H1 (cell line): ENCODE results near the gene EXD3. TPM values are rescaled to one million over a fixed set of nuclear protein-coding genes. Genes with fewer than 3 reads are reported as not detected.

ENCODE experiments used
- ATF3 ChIP-seq: IDR thresholded peaks from 2 replicates; pipeline ENCODE4 v1.6.1; 2011; ENCODE audit warnings: low read depth, mild to moderate bottlenecking, low read length; ENCODE audit not compliant: insufficient read depth
- BCL11A ChIP-seq, 2 experiments: IDR thresholded peaks; one replicate each; pipeline ENCODE4 v1.6.1; 2011; ENCODE audit warnings: low read depth in 2 of 2, low read length in 2 of 2, mild to moderate bottlenecking in 2 of 2
- BRCA1 ChIP-seq: IDR thresholded peaks from 2 replicates; pipeline ENCODE4 v1.6.1; 2012; ENCODE audit warnings: low read depth, low read length, improper control_type of control experiment
- CTBP2 ChIP-seq: IDR thresholded peaks from 2 replicates; pipeline ENCODE4 v1.7.0; 2011; ENCODE audit warnings: borderline replicate concordance, mild to moderate bottlenecking, moderate library complexity, mixed read lengths, low read length; ENCODE audit not compliant: insufficient read depth, insufficient read length
- EZH2 ChIP-seq: fragments of 200-600 bp; sonication (generic); IDR thresholded peaks from 2 replicates; pipeline ENCODE4 v1.7.1; 2012; ENCODE audit warnings: low read depth, mild to moderate bottlenecking, moderate library complexity, low read length, inconsistent platforms; ENCODE audit not compliant: severe bottlenecking
- FOSL1 ChIP-seq: IDR thresholded peaks from 2 replicates; pipeline ENCODE4 v1.6.1; 2011; ENCODE audit warnings: mild to moderate bottlenecking, low read depth, low read length, moderate library complexity; ENCODE audit not compliant: insufficient read depth
- GABPA ChIP-seq: IDR thresholded peaks from 2 replicates; pipeline ENCODE4 v1.6.1; 2011; ENCODE audit warnings: mild to moderate bottlenecking, low read length, moderate library complexity, borderline replicate concordance; ENCODE audit not compliant: insufficient read depth
- MAFK ChIP-seq: IDR thresholded peaks from 2 replicates; pipeline ENCODE4 v1.6.1; 2012; ENCODE audit warnings: low read depth, mild to moderate bottlenecking, improper control_type of control experiment, low read length
- PHF8 ChIP-seq: fragments of 200-600 bp; sonication (generic); conservative IDR thresholded peaks from 2 replicates; pipeline ENCODE4 v1.7.1; 2012; ENCODE audit warnings: low read depth, mild to moderate bottlenecking, inconsistent platforms, low read length, moderate library complexity
- POLR2A ChIP-seq, 2 experiments: IDR thresholded peaks; 1 replicate in 1 of 2; 2 replicates in 1 of 2; pipeline ENCODE4 v1.6.1; 2011; ENCODE audit warnings: low read depth in 2 of 2, low read length in 2 of 2, mild to moderate bottlenecking in 2 of 2; ENCODE audit errors: control extremely low read depth in 1 of 2
- POLR2AphosphoS5 ChIP-seq: IDR thresholded peaks from 2 replicates; pipeline ENCODE4 v1.6.1; 2011; ENCODE audit warnings: low read depth, low read length
- POU5F1 ChIP-seq: IDR thresholded peaks from 2 replicates; pipeline ENCODE4 v1.6.1; 2011; ENCODE audit warnings: low read depth, mild to moderate bottlenecking, low read length, moderate library complexity
- RAD21 ChIP-seq, 2 experiments: IDR thresholded peaks in 1 of 2; conservative IDR thresholded peaks in 1 of 2; 2 replicates each; pipeline ENCODE4 v1.6.1; 2011; ENCODE audit warnings: low read depth in 2 of 2, low read length in 2 of 2, improper control_type of control experiment in 1 of 2, inconsistent platforms in 1 of 2, mild to moderate bottlenecking in 1 of 2, moderate library complexity in 1 of 2
- RBBP5 ChIP-seq: IDR thresholded peaks from 2 replicates; pipeline ENCODE4 v1.7.1; 2012; ENCODE audit warnings: low read depth, mild to moderate bottlenecking, inconsistent platforms, low read length, moderate library complexity, borderline replicate concordance
- RNF2 ChIP-seq: fragments of 200-900, 300-1000 bp; sonication (generic); IDR thresholded peaks from 2 replicates; pipeline ENCODE4 v1.7.1; 2016; ENCODE audit warnings: borderline replicate concordance, low read depth, mild to moderate bottlenecking, antibody characterized with exemption, low read length; ENCODE audit not compliant: poor library complexity, severe bottlenecking; ENCODE audit errors: missing control alignments
- RXRA ChIP-seq: IDR thresholded peaks from 2 replicates; pipeline ENCODE4 v1.6.1; 2011; ENCODE audit warnings: low read depth, mild to moderate bottlenecking, low read length, moderate library complexity; ENCODE audit not compliant: insufficient read depth
- SAP30 ChIP-seq: fragments of 300-600 bp; sonication (generic); IDR thresholded peaks from 2 replicates; pipeline ENCODE4 v1.7.1; 2012; ENCODE audit warnings: low read length, moderate library complexity, mild to moderate bottlenecking, inconsistent platforms; ENCODE audit not compliant: insufficient read depth, insufficient replicate concordance
- SIRT6 ChIP-seq: IDR thresholded peaks from one replicate; pipeline ENCODE4 v1.7.1; 2012; ENCODE audit warnings: low read length, inconsistent platforms
- SP2 ChIP-seq: IDR thresholded peaks from 2 replicates; pipeline ENCODE4 v1.6.1; 2012; ENCODE audit warnings: mild to moderate bottlenecking, low read length, inconsistent platforms
- TAF7 ChIP-seq: optimal IDR thresholded peaks from 2 replicates; pipeline ENCODE3; 2011; ENCODE audit warnings: low read depth, mild to moderate bottlenecking, inconsistent platforms, low read length, moderate library complexity, borderline replicate concordance
- TEAD4 ChIP-seq: IDR thresholded peaks from 2 replicates; pipeline ENCODE4 v1.6.1; 2012; ENCODE audit warnings: low read depth, low read length, inconsistent platforms, mixed read lengths
- YY1 ChIP-seq: IDR thresholded peaks from 2 replicates; pipeline ENCODE4 v1.6.1; 2011; ENCODE audit warnings: low read depth, mild to moderate bottlenecking, low read length
- polyA plus RNA-seq, 7 experiments: library from polyadenylated mRNA; depleted of rRNA in 3 of 7; stranded (reverse) in 5 of 7; unstranded in 2 of 7; fragments of >200 nt in 5 of 7; fragments of 200-250 nt in 2 of 7; gene quantifications; 1 replicate in 5 of 7; 2 replicates in 1 of 7; 4 replicates in 1 of 7; pipeline versions ENCODE4 v1.2.1 to v1.2.3, GENCODE V29; 2011 to 2013; ENCODE audit warnings: missing spikeins in 2 of 7, mixed read lengths in 2 of 7
- total RNA-seq: library from RNA; stranded (reverse); fragmentation: NEBNext Ultra II Directional; extraction: Animal tissue kit (Norgen Biotek cat#: 25700); gene quantifications from 2 replicates; pipeline ENCODE4 v1.2.1, GENCODE V29; 2021

Gene EXD3
- total and polyA plus RNA-seq, 2 of the 8 experiments (the other 6 are each of a cell fraction or from before 2014, with no cell fraction given) = 7.2 to 9.4 TPM

- TF ChIP-seq ATF3 = no peak
- no peak for TF ChIP-seq BCL11A (IDR thresholded peaks at IDR 0.05; ENCODE audit: low read depth in 2 of 2, low read length in 2 of 2)
- peak; percentile 85 for TF ChIP-seq TAF7
- TF ChIP-seq TEAD4 = no peak
- no peak for TF ChIP-seq RNF2
- TF ChIP-seq PHF8 = peak; percentile 78
- TF ChIP-seq MAFK = no peak
- peak; percentile 27 to 61; a peak in 3 of 4 replicates for TF ChIP-seq RAD21 (IDR thresholded peaks at IDR 0.05 in 1 of 2, conservative IDR thresholded peaks at IDR 0.05 in 1 of 2; ENCODE audit: low read depth in 2 of 2, low read length in 2 of 2)
- TF ChIP-seq GABPA = peak; percentile 95
- no peak for TF ChIP-seq SIRT6
- no peak for TF ChIP-seq SP2
- no peak for TF ChIP-seq RXRA
- TF ChIP-seq FOSL1 = no peak
- TF ChIP-seq POLR2A (IDR thresholded peaks at IDR 0.05; ENCODE audit: control extremely low read depth in 1 of 2, low read depth in 2 of 2, low read length in 2 of 2) = no peak
- no peak for TF ChIP-seq EZH2
- peak; percentile 34; the same call in 1 of the 2 replicates for TF ChIP-seq RBBP5
- no peak for TF ChIP-seq POU5F1
- no peak for TF ChIP-seq CTBP2
- no peak for TF ChIP-seq POLR2AphosphoS5
- 0 out of 2 replicates have a peak, but pooled peaks have one; percentile 27 for TF ChIP-seq YY1
- no peak for TF ChIP-seq SAP30
- TF ChIP-seq BRCA1 = no peak
Observed at GRCh38 chr9:137422604-137423513, at the start of gene EXD3, which contains the start of gene NOXA1 (continued).
